NCI-H2029 (cell line): ENCODE measurements around the gene PIK3CG.
"Not testable (repeated sequence)": the region's sequence is repeated elsewhere in the genome, so short reads cannot be mapped to it uniquely, and the experiment has no call there.

Source experiments
- DNase-seq: peaks from one replicate; lab custom pipeline; 2025; lab: John Stamatoyannopoulos, UW

Gene PIK3CG

GRCh38 chr7:106865130-106866041, at the start of gene PIK3CG:
TSS of gene PIK3CG (plus strand) at chr7:106865282. CDS start at chr7:106867562, 2,280 bp downstream.
- DNase-seq: no peak

- no peak for DNase-seq
Observed at GRCh38 chr7:106817098-106817497, 48.0 kb upstream of the PIK3CG start.

DNA sequence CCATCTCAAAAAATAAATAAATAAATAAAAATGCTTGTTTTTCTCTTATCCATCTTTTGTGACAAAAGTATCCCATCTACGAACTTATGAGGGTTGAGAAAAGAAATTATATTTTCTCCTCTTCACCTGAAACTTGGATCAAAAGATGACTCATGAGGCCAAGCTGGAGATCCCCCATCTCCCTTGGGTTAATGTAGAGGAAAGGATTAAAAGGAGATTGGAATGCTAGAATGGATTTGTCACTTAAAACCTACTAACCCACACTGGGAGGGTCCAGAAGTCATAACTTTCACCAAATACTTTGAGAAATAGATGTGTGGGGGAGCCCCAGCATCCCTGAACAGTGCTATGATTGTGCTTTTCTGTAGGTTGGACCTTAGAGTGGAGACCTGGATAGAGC, 46.3 kb upstream of the PIK3CG start:
- DNase-seq: no peak

GRCh38 chr7:106819546-106819945, 45.5 kb upstream of the PIK3CG start:
- no peak for DNase-seq

DNA sequence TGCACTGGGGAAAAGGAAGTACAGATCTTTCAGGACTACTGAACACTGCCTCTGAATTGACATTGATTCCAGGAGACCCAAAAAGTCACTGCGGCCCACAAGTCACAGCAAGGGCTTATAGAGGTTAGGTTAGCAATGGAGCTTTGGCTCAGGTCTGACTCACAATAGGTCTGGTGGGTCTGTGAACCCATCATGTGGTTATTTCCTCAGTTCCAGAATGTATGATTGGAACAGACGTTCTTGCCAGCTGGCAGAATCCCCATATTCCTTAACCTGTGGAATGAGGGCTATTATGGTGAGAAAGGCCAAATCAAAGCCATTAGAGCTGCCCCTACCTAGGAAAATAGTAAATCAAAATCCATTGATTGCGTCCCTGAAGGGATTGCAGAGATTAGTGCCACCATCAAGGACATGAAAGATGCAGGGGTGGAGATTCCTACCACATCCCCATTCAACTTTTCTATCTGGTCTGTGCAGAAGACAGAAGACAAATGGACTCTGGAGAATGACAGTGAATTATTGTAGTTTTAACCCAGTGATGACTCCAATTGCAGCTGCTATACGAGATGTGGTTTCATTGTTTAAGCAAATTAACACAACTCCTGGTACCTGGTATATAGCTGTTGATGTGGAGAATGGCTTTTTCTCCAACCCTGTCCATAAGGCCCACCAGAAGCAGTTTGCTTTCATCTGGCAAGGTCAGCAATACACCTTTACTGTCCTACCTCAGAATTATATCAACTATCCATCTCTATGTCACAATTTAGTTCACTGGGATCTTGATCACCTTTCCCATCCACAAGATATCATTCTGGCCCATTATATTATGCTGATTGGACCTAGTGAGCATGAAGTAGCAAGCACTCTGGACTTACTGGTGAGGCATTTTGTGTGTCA, 44.5 kb upstream of the PIK3CG start:
- no peak for DNase-seq

GRCh38 chr7:106823631-106824030, 41.5 kb upstream of the PIK3CG start:
- no peak for DNase-seq

DNA sequence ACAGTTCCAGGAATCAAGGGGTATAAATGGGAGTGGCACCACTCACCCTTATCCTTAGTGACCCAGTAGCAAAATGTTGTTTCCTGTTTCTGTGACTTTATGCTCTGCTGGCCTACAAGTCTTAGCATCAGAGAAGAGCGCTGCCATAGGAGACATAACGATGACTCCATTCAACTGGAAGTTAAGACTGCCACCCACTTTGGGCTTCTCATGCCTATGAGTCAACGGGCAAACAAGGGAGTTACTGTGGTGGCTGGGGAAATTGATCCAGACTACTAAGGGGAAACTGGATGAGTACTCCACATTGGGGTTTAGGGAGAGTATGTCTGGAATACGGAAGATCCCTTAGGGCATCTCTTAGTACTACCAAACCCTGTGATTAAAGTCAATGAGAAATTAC, 40.6 kb upstream of the PIK3CG start:
- no peak for DNase-seq

GRCh38 chr7:106827626-106828025, 37.5 kb upstream of the PIK3CG start:
- no peak for DNase-seq

- no peak for DNase-seq
Observed at GRCh38 chr7:106829496-106829895, 35.6 kb upstream of the PIK3CG start.

- DNase-seq: not testable (repeated sequence)
Observed at GRCh38 chr7:106830896-106831295, 34.2 kb upstream of the PIK3CG start.

DNA sequence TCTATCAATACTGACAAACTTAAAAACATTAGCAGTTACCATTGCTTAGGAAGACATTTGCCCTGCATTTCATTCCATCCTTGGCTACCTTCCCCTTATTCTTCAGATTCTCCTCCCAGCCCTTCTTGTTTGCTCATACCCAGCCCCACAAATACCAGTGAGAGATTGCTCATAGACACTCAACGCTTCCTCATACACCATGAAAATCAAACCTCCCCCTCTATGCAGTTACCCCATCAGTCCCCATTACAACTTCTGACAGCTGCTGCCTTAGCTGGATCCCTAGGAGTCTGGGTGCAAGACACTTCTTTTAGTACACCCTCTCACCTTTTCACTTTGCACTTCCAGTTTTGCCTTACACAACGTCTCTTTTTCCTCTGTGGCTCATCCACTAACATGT, 28.3 kb upstream of the PIK3CG start:
- no peak for DNase-seq

- no peak for DNase-seq
Observed at GRCh38 chr7:106839511-106839910, 25.6 kb upstream of the PIK3CG start.

GRCh38 chr7:106840342-106840741, 24.7 kb upstream of the PIK3CG start:
- no peak for DNase-seq

- DNase-seq: no peak
Observed at GRCh38 chr7:106841896-106842390, 23.1 kb upstream of the PIK3CG start.

GRCh38 chr7:106844279-106844997, 20.6 kb upstream of the PIK3CG start:
- no peak for DNase-seq

DNA sequence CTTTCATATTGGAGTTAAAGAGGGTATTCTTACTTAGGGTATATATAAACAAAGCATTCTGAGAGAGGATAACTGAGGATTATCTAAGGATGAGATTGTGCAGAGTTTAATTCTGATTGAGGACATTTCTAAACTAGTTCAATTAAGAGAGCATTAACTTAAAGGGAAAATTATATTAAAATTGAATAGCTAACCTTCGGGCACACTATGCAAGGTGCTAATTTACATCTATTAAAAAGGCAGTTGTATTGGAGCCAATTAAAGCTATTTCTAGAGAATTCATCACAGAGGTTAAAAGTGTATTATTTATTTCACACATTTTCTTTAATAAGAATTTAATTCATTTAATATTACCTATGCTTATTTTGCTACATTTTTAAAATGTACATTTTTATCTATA, 17.0 kb upstream of the PIK3CG start:
- no peak for DNase-seq

DNA sequence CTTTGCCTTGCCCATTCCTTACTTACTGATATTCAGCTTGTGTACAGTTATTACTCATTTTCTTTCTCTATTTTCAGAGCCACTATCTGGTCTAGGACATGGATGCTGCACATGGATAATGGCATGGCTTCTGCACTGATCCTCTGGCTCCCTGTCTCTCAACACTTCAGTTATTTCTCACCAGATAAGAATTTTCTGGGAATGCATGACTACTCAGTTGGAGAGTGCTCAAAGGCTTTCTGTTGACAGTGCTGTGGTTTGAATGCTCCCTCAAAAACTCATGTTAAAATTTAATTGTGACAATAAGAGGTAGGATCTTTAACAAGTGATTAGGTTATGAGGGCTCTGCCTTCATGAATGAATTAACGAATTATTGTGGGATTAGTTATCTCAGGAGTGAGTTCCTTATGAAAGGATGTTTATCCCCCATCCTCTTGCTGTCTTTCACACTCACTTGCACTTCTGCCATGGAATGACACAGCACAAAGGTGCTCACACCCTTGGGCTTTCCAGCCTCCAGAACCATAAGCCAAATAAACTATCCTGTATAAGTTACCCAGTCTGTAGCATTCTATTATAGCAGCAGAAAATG, 16.1 kb upstream of the PIK3CG start:
- DNase-seq: no peak

DNA sequence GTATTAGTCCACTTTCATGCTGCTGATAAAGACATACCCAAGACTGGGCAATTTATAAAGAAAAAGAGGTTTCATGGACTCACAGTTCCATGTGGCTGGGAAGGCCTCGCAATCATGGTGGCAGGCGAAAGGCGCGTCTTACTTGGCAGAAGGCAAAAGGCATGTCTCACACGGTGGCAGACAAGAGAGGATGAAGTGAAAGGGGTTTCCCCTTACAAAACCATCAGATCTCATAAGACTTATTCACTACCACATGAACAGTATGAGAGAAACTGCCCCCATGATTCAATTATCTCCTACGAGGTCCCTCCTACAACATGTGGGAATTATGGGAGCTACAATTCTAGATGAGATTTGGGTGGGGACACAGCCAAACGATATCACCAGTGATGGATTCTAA, 13.4 kb upstream of the PIK3CG start:
- not testable (repeated sequence) for DNase-seq

GRCh38 chr7:106853250-106853908, 11.7 kb upstream of the PIK3CG start:
- DNase-seq: no peak

DNA sequence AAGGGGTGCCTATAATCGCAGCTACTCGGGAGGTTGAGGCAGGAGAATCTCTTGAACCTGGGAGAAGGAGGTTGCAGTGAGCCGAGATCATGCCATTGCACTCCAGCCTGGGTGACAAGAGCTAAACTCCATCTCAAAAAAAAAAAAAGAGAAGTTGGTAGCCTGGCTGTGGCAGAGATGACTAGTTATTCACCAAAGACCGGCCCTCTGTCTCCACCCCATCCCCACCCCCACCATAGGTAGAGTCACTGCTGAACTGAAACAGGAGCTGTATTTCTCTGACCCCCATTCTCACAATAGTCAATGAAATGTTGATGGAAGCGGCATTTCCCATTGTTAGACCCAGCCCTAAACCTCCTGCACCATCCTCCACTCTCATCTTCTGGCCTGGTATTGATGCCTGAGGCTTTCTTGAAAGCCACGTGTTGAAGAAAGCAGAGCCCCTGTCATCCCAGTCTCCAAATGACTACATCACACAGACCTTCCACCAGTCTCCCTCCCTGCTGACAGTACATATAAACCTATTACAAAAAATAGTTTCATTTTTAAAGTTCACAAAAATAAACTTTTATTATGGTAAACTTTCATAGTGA, 9.4 kb upstream of the PIK3CG start:
- no peak for DNase-seq
